HepG2 (cell line): ENCODE data around the gene TRPC4AP. TPM values are rescaled to one million over a fixed set of nuclear protein-coding genes. Genes with fewer than 3 reads are reported as not detected.
A peak's percentile ranks its signal among the peaks of the same experiment; 100 is the strongest.

Experiments used
- ARHGAP35 ChIP-seq: sonication (generic); formaldehyde crosslinking; IDR thresholded peaks from 2 replicates; pipeline ENCODE4 v1.9.0; 2022; ENCODE audit warnings: mild to moderate bottlenecking, inconsistent platforms, moderate library complexity, missing genetic modification reagents, borderline replicate concordance
- BCL6 ChIP-seq: IDR thresholded peaks from 2 replicates; pipeline ENCODE4 v1.6.1; 2016; ENCODE audit warnings: missing genetic modification reagents, missing compliant biosample characterization
- CREM ChIP-seq, 2 experiments: sonication (generic) in 1 of 2; formaldehyde crosslinking in 1 of 2; IDR thresholded peaks; 2 replicates each; pipeline versions ENCODE4 v1.4.0 to v1.6.1; 2016 to 2020; ENCODE audit warnings: antibody characterized with exemption in 1 of 2, mild to moderate bottlenecking in 1 of 2, missing genetic modification reagents in 1 of 2
- ETV6 ChIP-seq: sonication (generic); formaldehyde crosslinking; conservative IDR thresholded peaks from 2 replicates; pipeline ENCODE4 v1.4.0; 2020; ENCODE audit warnings: missing genetic modification reagents
- IKZF4 ChIP-seq: sonication (generic); formaldehyde crosslinking; IDR thresholded peaks from 2 replicates; pipeline ENCODE4 v1.5.1; 2020; ENCODE audit warnings: borderline replicate concordance, mild to moderate bottlenecking, low read depth, missing genetic modification reagents; ENCODE audit errors: not compliant biosample characterization
- IRX3 ChIP-seq: sonication (generic); formaldehyde crosslinking; IDR thresholded peaks from 2 replicates; pipeline ENCODE4 v1.8.1; 2023; ENCODE audit warnings: mild to moderate bottlenecking, low read depth, missing genetic modification reagents, borderline replicate concordance
- KDM1A ChIP-seq: IDR thresholded peaks from 2 replicates; pipeline ENCODE4 v1.6.1; 2016; ENCODE audit warnings: missing compliant biosample characterization
- KDM2A ChIP-seq: sonication (generic); formaldehyde crosslinking; IDR thresholded peaks from 2 replicates; pipeline ENCODE4 v1.4.0; 2020; ENCODE audit warnings: low read depth, missing genetic modification reagents, borderline replicate concordance
- KLF6 ChIP-seq: IDR thresholded peaks from 2 replicates; pipeline ENCODE4 v1.8.0; 2016; ENCODE audit warnings: missing biosample characterization, missing genetic modification reagents
- MAFG ChIP-seq: sonication (generic); formaldehyde crosslinking; IDR thresholded peaks from 2 replicates; pipeline ENCODE4 v1.5.1; 2020; ENCODE audit warnings: mild to moderate bottlenecking, missing genetic modification reagents
- NAIF1 ChIP-seq: sonication (generic); formaldehyde crosslinking; IDR thresholded peaks from 2 replicates; pipeline ENCODE4 v1.5.0; 2020; ENCODE audit warnings: mild to moderate bottlenecking, missing genetic modification reagents, borderline replicate concordance
- NR2F6 ChIP-seq, 2 experiments: IDR thresholded peaks; 2 replicates each; pipeline ENCODE4 v1.6.1; 2016; ENCODE audit warnings: antibody characterized with exemption in 1 of 2, mild to moderate bottlenecking in 1 of 2
- RNF219 ChIP-seq: sonication (generic); formaldehyde crosslinking; IDR thresholded peaks from 2 replicates; pipeline ENCODE4 v1.5.0; 2020; ENCODE audit warnings: mild to moderate bottlenecking, missing genetic modification reagents
- SALL2 ChIP-seq: sonication (generic); formaldehyde crosslinking; IDR thresholded peaks from 2 replicates; pipeline ENCODE4 v1.8.1; 2023; ENCODE audit warnings: mild to moderate bottlenecking, missing genetic modification reagents, inconsistent platforms
- TCF12 ChIP-seq, 2 experiments: fragments of 450-650 bp in 1 of 2; sonication (generic) in 1 of 2; formaldehyde crosslinking in 1 of 2; IDR thresholded peaks; 2 replicates each; pipeline versions ENCODE4 v1.6.1 to v1.8.0; 2017 to 2022; ENCODE audit warnings: antibody characterized with exemption in 1 of 2, mild to moderate bottlenecking in 1 of 2, missing genetic modification reagents in 1 of 2, moderate library complexity in 1 of 2
- THRA ChIP-seq: sonication (generic); formaldehyde crosslinking; IDR thresholded peaks from 2 replicates; pipeline ENCODE4 v1.4.0; 2020; ENCODE audit warnings: missing genetic modification reagents, borderline replicate concordance
- YEATS2 ChIP-seq: sonication (generic); formaldehyde crosslinking; IDR thresholded peaks from 2 replicates; pipeline ENCODE4 v1.4.0; 2020; ENCODE audit warnings: missing genetic modification reagents, borderline replicate concordance
- ZBTB34 ChIP-seq: sonication (generic); formaldehyde crosslinking; IDR thresholded peaks from 2 replicates; pipeline ENCODE4 v1.8.0; 2022; ENCODE audit warnings: mild to moderate bottlenecking, missing genetic modification reagents
- ZBTB38 ChIP-seq: sonication (generic); formaldehyde crosslinking; IDR thresholded peaks from 2 replicates; pipeline ENCODE4 v1.5.1; 2020; ENCODE audit warnings: mild to moderate bottlenecking, missing genetic modification reagents
- ZFP36L1 ChIP-seq: sonication (generic); formaldehyde crosslinking; IDR thresholded peaks from 2 replicates; pipeline ENCODE4 v1.8.0; 2022; ENCODE audit warnings: mild to moderate bottlenecking, missing genetic modification reagents, moderate library complexity
- ZFP62 ChIP-seq: sonication (generic); formaldehyde crosslinking; IDR thresholded peaks from 2 replicates; pipeline ENCODE4 v1.4.0; 2020; ENCODE audit warnings: missing genetic modification reagents
- ZKSCAN8 ChIP-seq: IDR thresholded peaks from 2 replicates; pipeline ENCODE4 v1.6.1; 2016; ENCODE audit warnings: borderline replicate concordance, missing genetic modification reagents, missing compliant biosample characterization
- ZMAT3 ChIP-seq: sonication (generic); formaldehyde crosslinking; conservative IDR thresholded peaks from 2 replicates; pipeline ENCODE4 v1.7.0; 2021; ENCODE audit warnings: missing genetic modification reagents
- ZNF12 ChIP-seq: sonication (generic); formaldehyde crosslinking; IDR thresholded peaks from 2 replicates; pipeline ENCODE4 v1.5.0; 2020; ENCODE audit warnings: missing genetic modification reagents
- ZNF263 ChIP-seq: sonication (generic); formaldehyde crosslinking; IDR thresholded peaks from 2 replicates; pipeline ENCODE4 v1.4.0; 2020; ENCODE audit warnings: missing genetic modification reagents
- ZNF430 ChIP-seq: sonication (generic); formaldehyde crosslinking; IDR thresholded peaks from 2 replicates; pipeline ENCODE4 v1.9.0; 2021; ENCODE audit warnings: mild to moderate bottlenecking, missing genetic modification reagents
- ZNF761 ChIP-seq: sonication (generic); formaldehyde crosslinking; conservative IDR thresholded peaks from 2 replicates; pipeline ENCODE4 v1.4.0; 2020; ENCODE audit warnings: mild to moderate bottlenecking, missing genetic modification reagents
- polyA plus RNA-seq, 8 experiments: library from polyadenylated mRNA; depleted of rRNA in 3 of 8; stranded (reverse) in 7 of 8; unstranded in 1 of 8; fragments of >200 nt; fragmentation: Illumina TruSeq in 4 of 8; extraction: Trizol in 4 of 8; gene quantifications; 2 replicates each; pipeline versions ENCODE4 v1.2.1 to v1.2.3, GENCODE V29; 2011 to 2016; ENCODE audit warnings: low read depth in 4 of 8, missing spikeins in 1 of 8, mixed read lengths in 1 of 8; ENCODE audit not compliant: insufficient read depth in 1 of 8
- total RNA-seq, 5 experiments: library from RNA; depleted of rRNA; stranded (reverse); fragments of >200 nt; fragmentation: Illumina TruSeq; extraction: Trizol; gene quantifications; 2 replicates each; pipeline ENCODE4 v1.2.3, GENCODE V29; 2016; ENCODE audit warnings: low read depth in 1 of 5

TRPC4AP gene
- total and polyA plus RNA-seq, 2 of the 13 experiments (the other 11 are each of a cell fraction or from before 2014, with no cell fraction given), result 136 to 137 TPM

DNA sequence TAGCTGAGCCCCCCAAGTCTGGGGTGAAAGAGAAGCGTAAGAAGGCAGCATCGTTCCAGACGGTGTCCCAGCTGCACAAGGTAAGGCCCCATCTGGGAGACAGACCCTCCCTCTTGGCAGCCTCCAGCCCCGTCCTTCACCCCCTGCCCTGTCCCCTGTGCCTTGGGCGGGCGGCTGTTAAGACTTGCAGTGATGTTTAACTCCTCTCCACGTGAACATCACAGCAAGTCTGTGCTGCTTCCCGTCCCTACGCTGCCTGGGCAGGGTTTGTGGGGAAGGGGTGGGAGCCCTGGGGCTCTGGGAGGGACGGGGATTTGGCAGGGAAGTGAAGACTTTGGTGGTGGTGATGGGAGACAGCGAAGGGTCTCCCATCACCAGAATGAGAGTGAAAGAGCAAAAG is 102.4 kb downstream of the TRPC4AP start (continued):
- TF ChIP-seq RNF219 (CRISPR knock-in tag) (no peak), NAIF1 (CRISPR knock-in tag) (no peak), THRA (CRISPR knock-in tag) (no peak), KLF6 (CRISPR knock-in tag) (no peak), IRX3 (no peak), ZNF12 (no peak), SALL2 (CRISPR knock-in tag) (no peak), ZBTB34 (CRISPR knock-in tag) (no peak), ARHGAP35 (CRISPR knock-in tag) (no peak), BCL6 (CRISPR knock-in tag) (no peak), KDM1A (CRISPR knock-in tag) (no peak), MAFG (CRISPR knock-in tag) (no peak), ZNF430 (CRISPR knock-in tag) (no peak), CREM (IDR thresholded peaks at IDR 0.05) (no peak), CREM (CRISPR knock-in tag; IDR thresholded peaks at IDR 0.05) (no peak), ZNF761 (CRISPR knock-in tag) (no peak), ZBTB38 (no peak), ZFP36L1 (no peak), IKZF4 (no peak), NR2F6 (IDR thresholded peaks at IDR 0.05) (no peak), NR2F6 (CRISPR knock-in tag; IDR thresholded peaks at IDR 0.05) (0 out of 2 replicates have a peak, but pooled peaks have one; percentile 4), ETV6 (CRISPR knock-in tag) (no peak), TCF12 (IDR thresholded peaks at IDR 0.05) (no peak), TCF12 (CRISPR knock-in tag; IDR thresholded peaks at IDR 0.05) (no peak), ZKSCAN8 (CRISPR knock-in tag) (no peak), ZMAT3 (CRISPR knock-in tag) (no peak), YEATS2 (CRISPR knock-in tag) (no peak), ZFP62 (CRISPR knock-in tag) (no peak), ZNF263 (CRISPR knock-in tag) (no peak), KDM2A (CRISPR knock-in tag) (0 out of 2 replicates have a peak, but pooled peaks have one; percentile 12)
